Inflammatory macrophage (primary cell): ENCODE data around the gene CCDC63.

ENCODE experiments used
- DNase-seq, 2 donors: peaks; one replicate each; pipeline ENCODE4 v3.0.0-alpha.2; 2020 to 2022
- total RNA-seq, 18 experiments: gene quantifications; one replicate each; lab custom pipeline; 2026; ENCODE audit warnings: mixed read lengths in 6 of 18, inconsistent platforms in 2 of 18; lab: John Stamatoyannopoulos, UW

Gene CCDC63
- 0 to 0.26 (median 0.07) reads per million in 18 experiments for total RNA-seq

GRCh38 chr12:110846615-110847566, at the start of gene CCDC63:
TSS of gene CCDC63 (plus strand) at chr12:110846987. CDS start at chr12:110852955, 5,968 bp downstream.
- DNase-seq = peak; percentile 46 to 64

DNA sequence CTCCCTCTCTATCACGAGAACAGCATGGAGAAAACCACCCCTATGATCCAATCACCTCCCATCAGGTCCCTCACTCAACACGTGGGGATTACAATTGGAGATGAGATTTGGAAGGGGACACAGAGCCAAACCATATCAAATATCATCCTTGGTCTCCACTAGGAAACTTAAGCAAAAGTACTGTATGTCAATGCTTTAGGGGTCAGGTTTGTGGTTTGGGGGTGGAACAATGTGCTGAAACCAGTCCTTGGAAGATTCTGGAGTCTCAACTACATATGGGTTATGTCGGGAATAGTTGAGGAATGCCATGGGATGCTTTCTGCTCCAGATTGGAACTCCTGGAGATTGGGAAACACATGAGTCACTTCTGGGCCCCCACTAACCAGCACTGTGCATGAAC, 48.3 kb upstream of the CCDC63 start:
- no peak for DNase-seq

DNA sequence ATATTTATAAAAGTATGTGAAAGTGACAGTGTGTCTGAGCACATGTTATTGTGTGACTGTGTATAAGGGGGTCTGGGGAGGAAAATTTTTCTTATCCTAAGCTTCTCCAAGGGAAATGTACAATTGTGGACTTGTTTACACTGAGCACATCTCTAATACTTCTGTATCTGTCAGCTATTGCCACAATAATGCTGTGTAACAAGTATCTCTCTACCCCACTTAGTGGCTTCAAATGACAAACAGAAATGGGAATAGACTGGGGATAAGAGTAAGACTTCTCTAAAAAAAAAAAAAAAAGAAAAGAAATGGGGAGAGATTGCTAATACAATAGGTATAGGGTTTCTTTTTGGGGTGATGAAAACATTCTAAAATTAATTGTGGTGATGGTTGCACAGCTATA, 44.3 kb upstream of the CCDC63 start:
- no peak for DNase-seq

- DNase-seq = no peak
Observed at GRCh38 chr12:110804406-110804805, 42.4 kb upstream of the CCDC63 start.

- no peak for DNase-seq
Observed at GRCh38 chr12:110807640-110808039, 39.1 kb upstream of the CCDC63 start.

DNA sequence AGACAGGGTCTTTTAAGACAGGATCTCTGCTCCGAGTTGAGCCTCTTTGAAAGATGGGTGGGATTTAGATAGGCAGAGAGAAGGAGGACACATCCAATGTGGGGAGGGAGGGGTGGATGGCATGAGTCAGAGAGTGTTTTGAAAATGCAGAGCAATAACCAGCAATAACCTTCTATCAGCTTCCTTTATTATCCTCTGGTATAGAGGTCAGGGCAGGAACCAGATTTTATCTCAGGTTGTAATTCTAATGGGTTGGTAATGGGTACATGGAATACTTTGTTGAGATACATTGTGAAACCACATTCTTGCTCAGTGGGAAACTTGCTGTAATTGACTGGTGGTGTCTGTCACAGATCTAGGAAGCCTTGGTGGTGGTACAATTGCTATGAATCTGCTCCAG, 37.6 kb upstream of the CCDC63 start:
- peak in 1 of 2 donors; percentile 23 for DNase-seq

GRCh38 chr12:110811972-110812371, 34.8 kb upstream of the CCDC63 start:
- DNase-seq = no peak

DNA sequence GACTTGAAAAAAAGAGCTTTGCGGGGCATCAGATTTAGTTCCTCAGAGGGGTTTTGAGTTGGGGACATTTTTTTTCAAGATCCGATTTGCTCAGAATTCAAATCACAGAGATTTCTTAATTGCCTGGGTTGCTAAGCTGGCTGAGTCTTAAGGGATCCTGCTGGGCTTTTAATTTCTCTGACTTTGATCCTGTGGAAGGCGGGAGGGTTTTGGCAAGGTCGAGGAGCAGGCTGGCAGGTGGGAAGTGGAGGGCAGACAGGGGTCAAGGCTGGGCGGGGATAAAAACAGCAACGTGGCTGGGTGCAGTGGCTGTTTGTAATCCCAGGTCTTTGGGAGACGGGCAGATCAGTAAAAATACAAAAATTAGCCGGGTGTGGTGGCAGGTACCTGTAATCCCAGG, 33.5 kb upstream of the CCDC63 start:
- DNase-seq = no peak

DNA sequence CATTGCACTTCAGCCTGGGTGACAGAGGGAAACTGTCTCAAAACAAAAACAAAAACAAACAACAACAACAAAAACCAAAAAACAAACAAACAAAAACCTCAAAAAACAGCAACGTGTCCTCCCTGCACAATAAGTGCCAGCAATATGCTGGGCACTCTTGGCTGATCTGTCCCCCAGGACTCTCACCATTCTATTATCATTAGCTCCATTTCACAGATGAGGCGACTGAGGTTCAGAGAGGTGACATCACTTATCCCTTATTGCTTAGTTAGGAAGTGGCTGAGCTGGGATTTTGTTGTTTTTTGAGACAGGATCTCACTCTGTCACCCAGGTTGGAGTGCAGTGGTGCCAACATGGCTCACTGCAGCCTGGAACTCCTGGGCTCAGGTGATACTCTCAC, 33.0 kb upstream of the CCDC63 start:
- no peak for DNase-seq

- DNase-seq = no peak
Observed at GRCh38 chr12:110816248-110816647, 30.5 kb upstream of the CCDC63 start.

DNA sequence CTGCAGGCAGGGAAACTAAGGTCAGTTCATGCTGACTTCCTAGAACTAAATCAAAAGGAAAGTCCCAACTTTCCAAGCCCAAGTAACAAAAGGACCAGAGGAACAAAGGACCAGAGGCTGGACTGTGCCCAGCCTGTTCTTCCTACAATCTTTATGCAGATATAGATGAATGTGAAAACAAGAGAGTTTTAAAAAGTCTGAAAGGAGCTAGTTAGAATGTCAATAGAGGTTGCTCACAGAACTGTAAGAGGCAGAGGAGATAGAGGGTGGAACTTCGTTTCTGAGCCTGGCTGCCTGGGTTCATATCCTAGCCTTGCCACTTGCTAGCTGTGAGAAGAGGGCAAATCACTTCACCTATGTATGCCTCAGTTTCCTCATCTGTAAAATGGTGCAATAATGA, 30.0 kb upstream of the CCDC63 start:
- DNase-seq = no peak

DNA sequence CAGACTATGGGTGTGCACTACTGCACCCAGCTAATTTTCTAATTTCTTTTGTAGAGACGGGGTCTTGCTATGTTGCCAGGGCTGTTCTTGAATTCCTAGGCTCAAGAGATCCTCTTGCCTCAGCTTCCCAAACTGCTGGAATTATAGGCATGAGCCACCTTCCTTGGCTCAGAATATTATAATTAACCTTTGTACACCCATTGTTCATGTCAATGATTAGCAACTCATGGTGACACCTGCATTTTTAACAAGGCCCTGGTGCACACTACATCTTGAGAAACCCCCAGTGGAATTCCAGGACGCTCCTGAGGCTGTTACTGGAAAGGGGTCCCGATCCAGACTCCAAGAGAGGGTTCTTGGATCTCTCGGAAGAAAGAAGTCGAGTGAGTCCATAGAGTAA, 28.3 kb upstream of the CCDC63 start:
- DNase-seq = no peak

- no peak for DNase-seq
Observed at GRCh38 chr12:110819150-110819549, 27.6 kb upstream of the CCDC63 start.

- DNase-seq = no peak
Observed at GRCh38 chr12:110819646-110820045, 27.1 kb upstream of the CCDC63 start.

DNA sequence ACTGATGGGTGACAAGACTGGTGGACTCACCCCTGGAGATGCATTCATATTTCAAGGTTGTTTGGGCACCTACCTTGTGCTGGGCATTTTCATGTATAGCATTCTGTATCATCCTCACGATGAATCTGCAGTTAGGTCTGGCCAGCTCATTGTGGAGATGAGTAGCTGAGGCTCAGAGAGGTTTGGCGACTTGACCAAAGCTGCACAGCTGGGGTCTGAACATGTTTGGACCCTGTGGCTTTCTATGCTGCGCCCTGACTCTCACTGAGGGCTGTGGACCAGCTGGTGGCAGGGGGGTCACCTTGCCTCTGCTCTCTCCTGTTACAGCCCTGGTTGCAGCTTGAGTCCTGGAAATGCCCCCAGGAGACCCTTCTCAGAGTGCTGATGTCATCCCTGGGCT, 24.9 kb upstream of the CCDC63 start:
- DNase-seq = no peak

- DNase-seq = no peak
Observed at GRCh38 chr12:110822821-110823415, 23.9 kb upstream of the CCDC63 start.

DNA sequence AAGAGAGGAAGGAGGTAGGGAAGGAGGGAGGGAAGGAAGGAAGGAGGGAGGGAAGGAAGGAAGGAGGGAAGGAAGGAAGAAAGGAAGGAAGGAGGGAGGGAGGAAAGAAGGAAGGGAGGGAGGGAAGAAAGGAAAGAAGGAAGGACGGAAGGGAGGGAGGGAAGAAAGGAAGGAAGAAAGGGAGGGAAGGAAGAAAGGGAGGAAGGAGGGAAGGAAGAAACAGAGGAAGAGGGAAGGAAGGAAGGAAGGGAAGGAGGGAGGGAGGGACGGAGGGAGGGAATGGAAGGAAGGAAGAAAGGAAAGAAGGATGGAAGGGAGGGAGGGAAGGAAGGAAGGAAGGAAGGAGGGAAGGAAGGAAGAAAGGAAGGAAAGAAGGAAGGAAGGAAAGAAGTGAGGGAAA, 22.4 kb upstream of the CCDC63 start:
- DNase-seq = no peak

- DNase-seq = no peak
Observed at GRCh38 chr12:110825530-110825929, 21.3 kb upstream of the CCDC63 start.

GRCh38 chr12:110826592-110827200, 20.1 kb upstream of the CCDC63 start:
- DNase-seq = peak; percentile 90 to 96

- no peak for DNase-seq
Observed at GRCh38 chr12:110829308-110829707, 17.5 kb upstream of the CCDC63 start.

- DNase-seq = no peak
Observed at GRCh38 chr12:110836291-110836690, 10.5 kb upstream of the CCDC63 start.

GRCh38 chr12:110841007-110841406, 5.8 kb upstream of the CCDC63 start:
- no peak for DNase-seq

GRCh38 chr12:110844131-110844530, 2.7 kb upstream of the CCDC63 start:
- DNase-seq = no peak
